Lower leg skin (tissue), 4 donors: ENCODE measurements around the gene ASIC1. TPM values are rescaled to one million over a fixed set of nuclear protein-coding genes. Genes with fewer than 3 reads are reported as not detected.

ENCODE experiments used
- DNase-seq, 2 donors: peaks; one replicate each; pipeline ENCODE4 v3.0.0-alpha.2; 2019; ENCODE audit warnings: low spot score in 2 of 2
- H3K4me3 ChIP-seq: fragments of 200-600 bp; sonication (generic); 2 replicates; pipeline ENCODE4 v1.5.1; 2017; ENCODE audit warnings: mild to moderate bottlenecking, low read depth; ENCODE audit not compliant: poor library complexity, severe bottlenecking
- POLR2A ChIP-seq, 2 donors: fragments of 450-650 bp; IDR thresholded peaks; one replicate each; pipeline ENCODE4 v1.6.1; 2016 to 2017; ENCODE audit warnings: antibody characterized with exemption in 2 of 2, mild to moderate bottlenecking in 1 of 2, moderate library complexity in 1 of 2
- WGBS, 2 donors: methylation state at CpG; one replicate each; pipeline ENCODE4 v1.1.5; 2018; 5-methylcytosine and 5-hydroxymethylcytosine counted together
- intact Hi-C: fragments of 100-400 bp; cut with DNase I; formaldehyde crosslinking; loops from one replicate; pipeline ENCODE4 v1.15.0; 2023; ENCODE audit warnings: low total_unique reads
- total RNA-seq, 4 donors: library from RNA; depleted of rRNA; stranded (reverse); fragments of >200 nt; gene quantifications; one replicate each; pipeline ENCODE4 v1.1.0, GENCODE V29; 2016
- TF ChIP-seq, protein P1 (sequence below), 3 donors: fragments of 450-650 bp; IDR thresholded peaks; one replicate each; pipeline ENCODE4 v1.5.1; 2016; ENCODE audit warnings: antibody characterized with exemption in 3 of 3, mild to moderate bottlenecking in 3 of 3, moderate library complexity in 2 of 3

The ASIC1 gene
- total RNA-seq: 1 to 10 TPM in 1 of 4 donors, under 1 TPM in 3; 0.25 to 1.4 (median 0.42) TPM

DNA sequence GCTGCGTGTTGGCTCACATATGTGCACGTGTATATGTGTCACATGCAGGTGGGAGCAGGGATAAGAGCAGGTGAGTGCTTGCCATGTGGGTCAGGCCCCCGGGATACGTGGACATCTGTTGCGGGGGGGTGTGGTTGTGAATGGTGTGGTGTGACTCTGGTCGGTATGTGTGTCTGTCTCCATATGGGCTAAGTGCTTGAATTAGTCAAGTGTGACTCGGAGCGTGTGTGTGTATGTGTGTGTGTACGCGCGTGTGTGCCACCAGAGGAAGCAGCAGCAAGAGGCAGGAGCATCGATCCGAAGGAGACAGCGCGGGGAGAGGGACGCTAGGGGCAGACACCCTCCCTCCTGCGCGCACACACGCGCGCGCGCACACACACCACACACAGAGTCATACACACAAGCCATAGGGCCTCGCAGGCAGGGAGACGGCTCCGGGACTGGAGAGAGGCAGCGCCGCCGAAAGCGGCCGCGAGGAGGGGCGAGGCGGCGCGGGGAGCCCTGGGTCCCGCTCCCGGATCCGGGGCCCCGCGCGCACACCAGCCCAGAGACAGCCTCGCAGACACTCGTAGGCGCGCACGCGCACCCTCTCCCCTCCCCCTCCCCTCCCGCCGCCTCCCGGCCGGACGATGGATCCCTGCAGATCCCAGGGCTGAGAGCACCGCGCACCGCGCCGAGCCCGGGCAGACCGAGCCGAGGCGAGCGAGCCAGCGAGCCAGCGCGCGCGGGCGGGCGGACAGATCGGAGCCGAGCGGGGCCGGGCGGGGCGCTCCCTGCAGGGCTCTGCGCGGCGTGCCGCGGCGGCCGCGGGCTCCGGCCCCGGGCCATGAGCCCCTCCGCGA lies at the start of gene ASIC1:
TSS of gene ASIC1 (plus strand) at position 597 of the 842 bp plus-strand sequence. CDS start 1,171 bp downstream, outside the sequence.
- intact Hi-C loops: loop anchor here (10.0 kb wide), 1 partner anchor 282 kb away; no protein-coding TSS in a partner anchor
- peak within 1 kb of the TSS; percentile 26 for H3K4me3 ChIP-seq
- 1% methylated on average over 22 to 47 of the region's 88 CpGs for WGBS, 2 donors
- DNase-seq: peak; percentile 46 to 93
- no peak for TF ChIP-seq POLR2A (IDR thresholded peaks at IDR 0.05)
- TF ChIP-seq, protein P1, sequence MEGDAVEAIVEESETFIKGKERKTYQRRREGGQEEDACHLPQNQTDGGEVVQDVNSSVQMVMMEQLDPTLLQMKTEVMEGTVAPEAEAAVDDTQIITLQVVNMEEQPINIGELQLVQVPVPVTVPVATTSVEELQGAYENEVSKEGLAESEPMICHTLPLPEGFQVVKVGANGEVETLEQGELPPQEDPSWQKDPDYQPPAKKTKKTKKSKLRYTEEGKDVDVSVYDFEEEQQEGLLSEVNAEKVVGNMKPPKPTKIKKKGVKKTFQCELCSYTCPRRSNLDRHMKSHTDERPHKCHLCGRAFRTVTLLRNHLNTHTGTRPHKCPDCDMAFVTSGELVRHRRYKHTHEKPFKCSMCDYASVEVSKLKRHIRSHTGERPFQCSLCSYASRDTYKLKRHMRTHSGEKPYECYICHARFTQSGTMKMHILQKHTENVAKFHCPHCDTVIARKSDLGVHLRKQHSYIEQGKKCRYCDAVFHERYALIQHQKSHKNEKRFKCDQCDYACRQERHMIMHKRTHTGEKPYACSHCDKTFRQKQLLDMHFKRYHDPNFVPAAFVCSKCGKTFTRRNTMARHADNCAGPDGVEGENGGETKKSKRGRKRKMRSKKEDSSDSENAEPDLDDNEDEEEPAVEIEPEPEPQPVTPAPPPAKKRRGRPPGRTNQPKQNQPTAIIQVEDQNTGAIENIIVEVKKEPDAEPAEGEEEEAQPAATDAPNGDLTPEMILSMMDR (IDR thresholded peaks at IDR 0.05): no peak

DNA sequence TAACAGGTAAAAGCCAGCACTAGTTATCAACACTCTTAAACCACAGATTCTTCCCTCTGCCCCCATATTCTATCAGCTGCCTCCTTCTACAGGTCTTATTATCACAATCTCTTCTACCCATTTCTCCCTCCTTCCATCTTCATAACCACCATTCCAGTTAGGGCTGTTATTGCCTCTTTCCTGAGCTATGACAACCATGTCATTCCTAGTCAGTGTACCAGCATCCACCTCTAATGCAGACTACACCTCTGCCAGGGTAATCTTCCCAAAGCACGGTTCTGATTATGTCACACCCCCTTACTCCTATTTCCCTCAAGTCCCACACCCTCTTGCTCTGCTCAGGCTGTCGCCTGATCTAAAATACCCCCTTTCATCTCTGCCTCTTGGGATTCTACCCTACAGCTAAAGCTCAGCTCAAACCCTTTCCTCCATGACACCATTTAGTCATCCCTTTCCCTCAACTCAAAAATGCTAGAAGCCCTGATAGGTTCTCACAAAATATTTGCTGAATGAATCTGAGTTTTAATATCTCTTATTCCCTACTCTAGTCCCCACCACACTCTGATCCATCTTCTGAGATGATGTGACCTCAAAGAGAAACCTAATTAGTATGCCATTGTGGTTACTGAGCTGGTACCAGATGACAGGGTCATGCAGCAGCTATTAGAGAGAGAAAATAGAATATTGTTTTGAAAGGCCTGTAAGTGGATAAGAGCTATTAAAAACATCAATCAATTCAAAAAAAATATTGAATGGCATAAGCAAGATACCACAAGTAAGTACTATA lies 43.8 kb upstream of the ASIC1 start:
- intact Hi-C loops: no loop called here
- TF ChIP-seq, protein P1 (IDR thresholded peaks at IDR 0.05): no peak
- TF ChIP-seq POLR2A (IDR thresholded peaks at IDR 0.05): no peak
- no peak overlapping the region for H3K4me3 ChIP-seq
- 75 to 78% methylated on average over 2 of the region's 2 CpGs for WGBS, 2 donors
- no peak for DNase-seq

DNA sequence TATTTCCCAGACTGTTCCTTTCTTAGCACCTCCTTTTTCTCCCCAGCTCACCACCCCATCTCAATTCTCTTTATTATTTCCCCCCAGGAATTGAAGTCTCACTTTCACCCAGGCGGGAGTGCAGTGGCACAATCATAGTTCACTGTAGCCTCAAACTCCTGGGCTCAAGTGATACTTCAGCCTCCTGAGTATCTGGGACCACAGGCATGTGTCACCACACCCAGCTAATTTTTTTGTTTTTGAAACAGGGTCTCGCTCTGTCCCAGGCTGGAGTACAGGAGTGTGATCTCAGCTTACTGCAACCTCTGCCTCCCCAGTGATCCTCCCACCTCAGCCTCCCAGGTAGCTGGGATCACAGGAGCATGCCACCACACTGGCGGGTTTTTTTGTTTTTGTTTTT lies 43.1 kb upstream of the ASIC1 start:
- no peak overlapping the region for H3K4me3 ChIP-seq
- intact Hi-C loops: no loop called here
- TF ChIP-seq POLR2A (IDR thresholded peaks at IDR 0.05): no peak
- peak in 1 of 2 donors; percentile 14 for DNase-seq
- 92 to 94% methylated on average over 3 of the region's 3 CpGs for WGBS, 2 donors

DNA sequence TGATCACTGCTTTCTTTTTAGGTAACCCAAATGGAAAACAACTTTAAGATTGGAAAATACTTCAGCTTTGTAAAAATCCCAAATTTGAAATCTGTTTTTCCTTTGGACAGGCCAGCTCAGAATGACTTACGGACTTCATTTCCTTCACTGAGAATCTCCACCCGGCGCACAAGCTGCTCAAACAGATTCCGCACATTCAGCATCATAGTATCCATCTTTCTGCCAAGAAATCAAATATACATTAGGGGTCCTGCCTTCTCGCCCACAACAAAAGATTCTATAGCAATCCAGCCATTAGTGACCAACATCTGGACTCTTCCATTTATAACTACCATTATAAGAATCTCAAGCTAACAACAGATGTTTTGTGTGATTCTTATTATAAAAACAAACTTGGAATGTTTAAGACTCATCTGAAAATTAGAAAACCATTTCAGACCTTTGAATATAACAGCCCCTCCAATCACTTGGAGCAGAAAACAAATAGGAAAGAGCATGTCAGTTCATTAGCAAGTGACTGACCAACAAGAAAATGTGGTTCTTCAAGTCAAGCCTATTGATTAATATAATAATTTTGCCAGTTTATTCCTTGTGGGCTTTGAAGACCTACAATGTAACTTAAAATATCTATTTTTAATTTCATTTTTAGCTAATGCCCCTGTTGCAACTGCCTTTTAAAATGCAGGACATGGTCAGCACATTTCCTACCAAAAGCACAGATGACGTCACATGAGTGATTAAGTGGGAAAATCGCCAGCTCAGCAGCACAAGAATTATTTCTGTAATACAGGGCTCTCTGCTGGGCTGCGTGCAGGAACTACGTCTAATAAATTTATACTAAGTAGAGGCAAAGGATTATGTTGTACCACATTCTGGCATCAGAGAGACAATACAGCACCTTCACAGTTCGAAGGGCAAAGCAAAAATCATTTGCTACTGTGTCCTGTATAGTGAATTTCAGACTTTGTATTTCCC lies 40.6 kb upstream of the ASIC1 start:
- intact Hi-C loops: no loop called here
- WGBS, 2 donors: 59 to 71% methylated on average over 10 of the region's 10 CpGs
- peak; percentile 62 to 87 for DNase-seq
- no peak overlapping the region for H3K4me3 ChIP-seq
- TF ChIP-seq, protein P1 (IDR thresholded peaks at IDR 0.05): no peak
- TF ChIP-seq POLR2A (IDR thresholded peaks at IDR 0.05): no peak

DNA sequence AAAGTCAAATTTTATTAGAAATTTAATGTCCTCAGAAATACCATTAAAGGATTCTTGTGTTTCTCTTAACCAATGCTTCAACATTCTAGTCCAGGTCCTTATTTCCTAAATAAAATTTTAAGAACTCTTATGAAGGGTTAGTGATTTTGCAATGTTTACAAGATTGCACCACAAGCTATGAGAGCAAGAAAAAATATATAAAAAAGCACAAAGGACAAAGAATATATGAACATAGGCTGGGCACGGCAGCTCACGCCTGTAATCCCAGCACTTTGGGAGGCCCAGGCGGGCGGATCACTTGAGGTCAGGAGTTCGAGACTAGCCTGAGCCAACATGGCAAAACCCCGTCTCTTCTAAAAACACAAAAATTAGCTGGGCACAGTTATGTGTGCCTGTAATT lies 39.8 kb upstream of the ASIC1 start:
- no peak for TF ChIP-seq POLR2A (IDR thresholded peaks at IDR 0.05)
- TF ChIP-seq, protein P1 (IDR thresholded peaks at IDR 0.05): no peak
- peak in 1 of 2 donors; percentile 68 for DNase-seq
- intact Hi-C loops: no loop called here
- 79 to 81% methylated on average over 6 of the region's 6 CpGs for WGBS, 2 donors
- H3K4me3 ChIP-seq: no peak overlapping the region
